Lower lobe of right lung (tissue), 2 donors: ENCODE results near the gene HIBCH. TPM values are rescaled to one million over a fixed set of nuclear protein-coding genes. Genes with fewer than 3 reads are reported as not detected.

Source experiments
- ATAC-seq, 2 donors: fragments of 200-7000 bp; cut with Tn5 transposase; one replicate each; pipeline ENCODE4 v1.9.1; 2020 to 2022; ENCODE audit warnings: mild to moderate bottlenecking in 2 of 2, moderate library complexity in 2 of 2
- DNase-seq: peaks from one replicate; pipeline ENCODE4 v3.0.0-alpha.2; 2020
- H3K27ac ChIP-seq: fragments of 200-600 bp; one replicate; pipeline ENCODE4 v1.8.0; 2022
- H3K27me3 ChIP-seq: fragments of 200-600 bp; one replicate; pipeline ENCODE4 v1.8.0; 2022; ENCODE audit warnings: low read depth
- H3K36me3 ChIP-seq: fragments of 200-600 bp; one replicate; pipeline ENCODE4 v1.8.0; 2022; ENCODE audit warnings: mild to moderate bottlenecking
- H3K4me1 ChIP-seq: fragments of 200-600 bp; one replicate; pipeline ENCODE4 v1.8.0; 2022
- H3K4me3 ChIP-seq: fragments of 200-600 bp; one replicate; pipeline ENCODE4 v1.8.0; 2022; ENCODE audit warnings: mild to moderate bottlenecking
- H3K9me3 ChIP-seq: fragments of 200-600 bp; one replicate; pipeline ENCODE4 v1.8.0; 2022
- CTCF ChIP-seq: fragments of 200-600 bp; IDR thresholded peaks from one replicate; pipeline ENCODE4 v1.8.0; 2022; ENCODE audit warnings: antibody characterized with exemption, mild to moderate bottlenecking
- intact Hi-C: fragments of 100-400 bp; cut with DNase I; formaldehyde crosslinking; loops from one replicate; pipeline ENCODE4 v1.11.0; 2022
- total RNA-seq: library from RNA; stranded (reverse); fragmentation: NEBNext Ultra II Directional; extraction: Animal tissue kit (Norgen Biotek cat#: 25700); gene quantifications from one replicate; pipeline ENCODE4 v1.2.1, GENCODE V29; 2021
- donor health status: DM: no; HTN: yes; CAD: no; lungs with severe emphysema.

HIBCH gene
- total RNA-seq, 1 donor from 2014 or later = 24.3 TPM

GRCh38 chr2:190205657-190206056, 114.0 kb downstream of the HIBCH start:
- no peaks in the 10 kb centered on the region for H3K27me3 ChIP-seq
- no peak for ATAC-seq

GRCh38 chr2:190202604-190203003, 117.0 kb downstream of the HIBCH start:
- Histone ChIP-seq H3K27me3 (no peaks in the 10 kb centered on the region), H3K27ac (no peak overlapping the region), H3K9me3 (no peaks in the 10 kb centered on the region), H3K4me1 (no peaks in the 10 kb centered on the region), H3K36me3 (peaks cover 26% of the 10 kb centered on the region), H3K4me3 (no peak overlapping the region)
- DNase-seq (no peak), ATAC-seq (no peak)
- TF ChIP-seq CTCF = no peak
- intact Hi-C loops = no loop called here

More at GRCh38 chr2:190205657-190206056, 114.0 kb downstream of the HIBCH start:
- Histone ChIP-seq H3K4me1 (no peaks in the 10 kb centered on the region), H3K4me3 (no peak overlapping the region), H3K9me3 (no peaks in the 10 kb centered on the region), H3K27ac (no peak overlapping the region), H3K36me3 (peaks cover 13% of the 10 kb centered on the region)
- no peak for TF ChIP-seq CTCF
- intact Hi-C loops = no loop called here
- DNase-seq = no peak

GRCh38 chr2:190202018-190202417, 117.6 kb downstream of the HIBCH start:
- TF ChIP-seq CTCF = no peak
- peaks cover 26% of the 10 kb centered on the region for H3K36me3 ChIP-seq
- no peak overlapping the region for H3K27ac ChIP-seq
- no peaks in the 10 kb centered on the region for H3K9me3 ChIP-seq
- no peak overlapping the region for H3K4me3 ChIP-seq
- ATAC-seq (no peak), DNase-seq (no peak)
- H3K27me3 ChIP-seq = no peaks in the 10 kb centered on the region
- no peaks in the 10 kb centered on the region for H3K4me1 ChIP-seq
- intact Hi-C loops = no loop called here

- TF ChIP-seq CTCF = no peak
- no peak for ATAC-seq
Measured at GRCh38 chr2:190200603-190201002, 119.0 kb downstream of the HIBCH start.

GRCh38 chr2:190199530-190199929, 120.1 kb downstream of the HIBCH start:
- peak in 1 of 2 donors; percentile 66 for ATAC-seq
- H3K9me3 ChIP-seq = no peaks in the 10 kb centered on the region
- H3K27ac ChIP-seq = no peak overlapping the region
- intact Hi-C loops = no loop called here
- no peak for DNase-seq
- peaks cover 22% of the 10 kb centered on the region for H3K36me3 ChIP-seq
- TF ChIP-seq CTCF = no peak
- H3K27me3 ChIP-seq = no peaks in the 10 kb centered on the region
- H3K4me3 ChIP-seq = no peak overlapping the region
- no peaks in the 10 kb centered on the region for H3K4me1 ChIP-seq

More at GRCh38 chr2:190200603-190201002, 119.0 kb downstream of the HIBCH start:
- Histone ChIP-seq H3K27ac (no peak overlapping the region), H3K4me1 (no peaks in the 10 kb centered on the region), H3K9me3 (no peaks in the 10 kb centered on the region), H3K27me3 (no peaks in the 10 kb centered on the region), H3K4me3 (no peak overlapping the region), H3K36me3 (peaks cover 26% of the 10 kb centered on the region)
- no peak for DNase-seq
- intact Hi-C loops = no loop called here

- no peak for TF ChIP-seq CTCF
- DNase-seq = no peak
Measured at GRCh38 chr2:190199109-190199508, 120.5 kb downstream of the HIBCH start.

More at GRCh38 chr2:190199109-190199508, 120.5 kb downstream of the HIBCH start:
- ATAC-seq = no peak
- H3K36me3 ChIP-seq = peaks cover 21% of the 10 kb centered on the region
- no peak overlapping the region for H3K27ac ChIP-seq
- H3K4me1 ChIP-seq = no peaks in the 10 kb centered on the region
- no peaks in the 10 kb centered on the region for H3K27me3 ChIP-seq
- H3K4me3 ChIP-seq = no peak overlapping the region
- intact Hi-C loops = no loop called here
- no peaks in the 10 kb centered on the region for H3K9me3 ChIP-seq
